Measurements from ENCODE around the gene PRPH.

DNA sequence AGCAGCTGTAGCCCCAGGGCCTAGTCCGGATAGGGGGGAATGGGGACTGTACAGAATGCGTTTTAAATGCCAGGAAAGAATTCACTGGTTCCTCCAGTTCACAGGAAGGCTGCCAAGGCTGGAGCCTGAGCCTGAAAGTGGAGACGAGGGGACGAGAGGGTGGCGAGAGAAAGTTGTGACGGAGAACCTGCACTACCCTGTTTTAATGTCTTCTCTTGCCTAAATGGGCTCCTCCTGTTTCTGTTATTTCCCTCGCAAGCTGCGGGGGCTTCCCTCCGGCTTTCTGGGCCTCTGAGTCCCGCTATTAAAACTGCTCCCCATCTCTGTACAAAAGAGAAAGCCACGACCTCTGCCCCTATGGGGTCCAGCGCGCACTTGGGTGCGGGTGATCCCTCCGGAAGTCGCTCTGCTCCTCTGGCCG is 37.5 kb downstream of the PRPH start:
- TF ChIP-seq POLR2A (IDR thresholded peaks at IDR 0.05), result no peak
- TF ChIP-seq, protein P1, sequence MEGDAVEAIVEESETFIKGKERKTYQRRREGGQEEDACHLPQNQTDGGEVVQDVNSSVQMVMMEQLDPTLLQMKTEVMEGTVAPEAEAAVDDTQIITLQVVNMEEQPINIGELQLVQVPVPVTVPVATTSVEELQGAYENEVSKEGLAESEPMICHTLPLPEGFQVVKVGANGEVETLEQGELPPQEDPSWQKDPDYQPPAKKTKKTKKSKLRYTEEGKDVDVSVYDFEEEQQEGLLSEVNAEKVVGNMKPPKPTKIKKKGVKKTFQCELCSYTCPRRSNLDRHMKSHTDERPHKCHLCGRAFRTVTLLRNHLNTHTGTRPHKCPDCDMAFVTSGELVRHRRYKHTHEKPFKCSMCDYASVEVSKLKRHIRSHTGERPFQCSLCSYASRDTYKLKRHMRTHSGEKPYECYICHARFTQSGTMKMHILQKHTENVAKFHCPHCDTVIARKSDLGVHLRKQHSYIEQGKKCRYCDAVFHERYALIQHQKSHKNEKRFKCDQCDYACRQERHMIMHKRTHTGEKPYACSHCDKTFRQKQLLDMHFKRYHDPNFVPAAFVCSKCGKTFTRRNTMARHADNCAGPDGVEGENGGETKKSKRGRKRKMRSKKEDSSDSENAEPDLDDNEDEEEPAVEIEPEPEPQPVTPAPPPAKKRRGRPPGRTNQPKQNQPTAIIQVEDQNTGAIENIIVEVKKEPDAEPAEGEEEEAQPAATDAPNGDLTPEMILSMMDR (IDR thresholded peaks at IDR 0.05), result no peak

Measured in lower leg skin (tissue), 3 donors.